Measurements from ENCODE around the gene PCBD2.
"Not testable (repeated sequence)": the region's sequence is repeated elsewhere in the genome, so short reads cannot be mapped to it uniquely, and the experiment has no call there.

PCBD2 gene

DNA sequence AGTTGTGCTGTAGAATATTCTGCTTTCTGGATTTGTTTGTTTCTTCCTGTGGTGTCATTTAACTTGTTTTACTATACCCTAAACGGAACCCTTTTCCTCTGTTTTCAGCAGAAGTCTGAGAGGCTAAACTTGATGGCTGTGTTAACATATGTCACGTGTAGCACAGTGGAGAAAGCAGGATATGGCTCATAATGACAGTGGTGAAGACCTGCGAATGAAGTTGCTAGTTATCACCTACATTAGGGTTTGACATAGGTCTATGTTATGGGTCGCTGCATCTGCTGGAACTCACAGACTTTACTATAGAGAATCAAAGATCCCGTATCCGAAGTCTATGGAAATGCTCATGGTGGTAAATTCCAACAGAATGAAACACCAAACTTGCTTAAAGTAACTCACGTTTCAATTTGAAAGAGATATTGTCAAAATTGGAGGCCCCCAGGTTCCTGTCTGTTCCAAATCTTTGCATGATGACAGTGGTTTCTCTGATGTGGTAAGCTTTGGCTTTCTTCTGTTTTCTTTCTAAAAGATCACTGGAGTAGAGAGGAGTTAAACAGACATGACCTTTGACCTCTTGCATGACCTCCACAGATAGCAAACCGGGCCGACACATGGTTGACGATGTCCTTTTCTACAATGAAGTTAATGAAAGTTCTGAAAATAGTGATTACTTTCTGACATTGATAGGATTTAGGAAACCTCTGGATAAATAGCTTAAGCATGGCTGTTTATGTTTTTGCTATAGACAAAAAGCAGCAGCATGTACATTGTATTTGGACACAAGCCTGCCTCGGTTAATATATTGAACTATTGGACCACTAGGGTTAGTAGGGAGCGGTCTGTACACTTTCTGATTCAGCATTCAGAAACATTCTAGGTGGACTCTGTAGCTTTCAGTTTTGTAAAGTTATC is 59.7 kb downstream of the PCBD2 start:
- DNase-seq, result no peak

- no peak for DNase-seq
Observed at GRCh38 chr5:134965271-134965825, 60.4 kb downstream of the PCBD2 start.

GRCh38 chr5:134967607-134968006 is 62.7 kb downstream of the PCBD2 start, which contains the start of gene CATSPER3:
Gene CATSPER3, plus strand, starts transcription at chr5:134967907. Its CDS starts 85 bp downstream, at chr5:134967992.
- no peak for DNase-seq

DNA sequence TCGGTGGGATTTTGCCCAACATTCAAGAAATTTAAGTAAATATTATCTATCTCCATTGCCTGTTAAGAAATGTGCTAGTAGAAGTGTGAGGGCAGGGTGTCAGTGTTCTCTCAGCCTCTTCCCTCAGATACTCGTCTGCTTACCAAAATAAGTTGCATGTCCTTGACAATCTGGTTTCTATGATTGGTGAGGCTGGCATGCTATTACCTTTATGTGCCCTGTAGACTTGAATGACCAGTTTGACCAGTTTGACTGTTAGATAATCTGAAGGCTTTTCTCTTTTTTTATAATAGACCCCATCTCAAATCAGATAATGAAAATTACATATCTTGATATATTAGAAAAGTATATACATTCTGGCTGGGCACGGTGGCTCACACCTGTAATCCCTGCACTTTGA is 63.1 kb downstream of the PCBD2 start:
- no peak for DNase-seq

DNA sequence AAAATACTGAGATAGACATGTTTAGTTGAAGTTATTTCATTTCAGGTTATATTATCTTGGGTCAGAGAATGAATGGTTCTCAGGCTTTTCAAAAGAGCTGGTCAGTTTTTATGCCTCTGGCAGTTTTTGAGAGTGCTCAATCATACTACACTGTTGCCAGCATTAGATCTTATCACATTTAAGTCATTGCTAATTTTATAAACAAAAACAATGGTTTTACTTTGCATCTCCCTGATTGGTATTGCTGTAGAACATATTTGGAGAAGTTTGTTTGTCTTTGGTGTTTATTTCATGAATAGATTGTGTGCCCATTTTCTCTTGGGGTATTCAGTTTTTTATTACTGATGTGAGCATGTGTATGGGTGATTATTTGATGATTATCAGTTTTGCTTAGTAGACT is 64.2 kb downstream of the PCBD2 start:
- no peak for DNase-seq

DNA sequence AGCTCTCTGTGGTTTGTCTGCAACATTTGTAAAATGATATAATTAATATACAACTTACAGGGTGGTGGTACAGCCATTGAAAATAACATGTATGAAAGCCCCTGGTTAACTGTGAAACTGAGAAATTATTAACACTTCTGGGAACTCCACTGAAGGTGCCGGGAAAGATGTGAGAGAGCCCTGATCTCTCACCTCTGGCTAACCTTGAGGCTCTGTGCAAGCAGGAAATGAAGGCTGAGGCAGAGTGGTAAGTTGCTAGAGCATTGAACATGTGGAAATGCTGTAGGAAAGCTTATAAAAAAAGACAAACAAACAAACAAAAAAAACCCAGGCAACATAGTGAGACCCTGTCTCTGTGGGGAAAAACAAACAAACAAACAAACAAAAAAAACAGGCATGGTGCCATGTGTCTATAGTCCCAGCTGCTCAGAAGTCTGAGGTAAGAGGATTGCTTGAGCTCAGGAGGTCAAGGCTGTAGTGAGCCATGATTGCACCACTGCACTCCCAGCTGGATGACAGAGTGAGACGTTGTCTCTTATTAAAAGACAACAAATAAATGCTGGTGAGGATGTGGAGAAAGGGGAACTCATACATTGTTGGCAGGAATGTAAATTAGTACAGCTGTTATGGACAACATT is 70.3 kb downstream of the PCBD2 start:
- no peak for DNase-seq

DNA sequence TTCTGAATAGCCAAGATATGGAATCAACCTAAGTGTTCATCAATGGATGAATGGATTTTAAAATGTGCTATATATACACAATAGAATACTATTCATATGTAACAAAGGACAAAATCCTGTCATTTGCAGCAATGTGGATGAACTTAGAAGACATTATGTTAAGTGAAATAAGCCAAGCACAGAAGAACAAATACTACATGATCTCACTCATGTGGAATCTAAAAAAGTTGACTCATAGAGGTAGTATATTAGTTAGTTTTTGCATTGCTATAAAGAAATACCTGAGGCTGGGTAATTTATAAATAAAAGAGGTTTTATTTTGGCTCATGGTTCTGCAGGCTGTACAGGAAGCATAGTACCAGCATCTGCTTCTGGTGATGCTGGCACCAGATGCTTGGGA is 70.9 kb downstream of the PCBD2 start:
- no peak for DNase-seq

GRCh38 chr5:134976841-134977240 is 71.9 kb downstream of the PCBD2 start:
- no peak for DNase-seq

DNA sequence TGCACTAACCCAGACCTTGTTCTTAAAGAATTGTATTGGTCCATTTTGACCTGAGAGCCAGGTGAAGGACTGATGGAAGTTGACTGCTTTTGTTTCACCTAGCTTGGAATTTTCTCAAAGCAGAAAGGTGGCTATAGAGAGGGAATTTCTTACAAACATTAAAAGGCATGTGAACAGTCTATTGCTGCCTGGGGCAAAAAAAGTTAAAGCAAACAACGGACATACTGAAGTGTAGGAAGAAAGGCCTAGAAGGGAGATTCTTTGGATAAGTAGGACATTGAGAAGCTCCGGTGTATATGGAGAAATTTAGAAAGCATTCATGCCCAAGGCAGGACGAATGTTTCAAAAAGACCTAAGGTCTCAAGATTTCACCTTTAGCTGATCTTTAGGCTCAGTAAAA is 74.5 kb downstream of the PCBD2 start:
- no peak for DNase-seq

GRCh38 chr5:134982230-134982629 is 77.3 kb downstream of the PCBD2 start:
- no peak for DNase-seq

GRCh38 chr5:134989266-134989830 is 84.4 kb downstream of the PCBD2 start:
- no peak for DNase-seq

GRCh38 chr5:134990183-134990582 is 85.3 kb downstream of the PCBD2 start:
- not testable (repeated sequence) for DNase-seq

GRCh38 chr5:134992148-134992547 is 87.2 kb downstream of the PCBD2 start:
- no peak for DNase-seq

DNA sequence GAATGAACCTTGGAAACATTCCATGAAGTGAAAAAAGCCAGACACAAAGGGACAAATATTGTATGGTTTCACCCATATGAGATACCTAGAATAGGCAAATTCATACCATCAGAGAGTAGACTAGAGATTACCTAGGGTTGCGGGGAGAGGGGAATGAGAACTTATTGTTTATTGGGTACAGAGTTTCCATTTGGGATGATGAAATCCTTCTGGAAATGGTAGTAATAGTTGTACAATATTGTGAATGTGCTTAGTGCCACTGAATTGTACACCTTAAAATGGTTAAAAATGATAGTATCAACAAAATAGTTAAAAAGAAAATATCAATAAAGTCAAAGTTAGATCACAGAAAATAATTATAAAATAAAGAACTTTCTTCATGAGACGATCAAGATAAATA is 88.2 kb downstream of the PCBD2 start:
- DNase-seq, result no peak

DNA sequence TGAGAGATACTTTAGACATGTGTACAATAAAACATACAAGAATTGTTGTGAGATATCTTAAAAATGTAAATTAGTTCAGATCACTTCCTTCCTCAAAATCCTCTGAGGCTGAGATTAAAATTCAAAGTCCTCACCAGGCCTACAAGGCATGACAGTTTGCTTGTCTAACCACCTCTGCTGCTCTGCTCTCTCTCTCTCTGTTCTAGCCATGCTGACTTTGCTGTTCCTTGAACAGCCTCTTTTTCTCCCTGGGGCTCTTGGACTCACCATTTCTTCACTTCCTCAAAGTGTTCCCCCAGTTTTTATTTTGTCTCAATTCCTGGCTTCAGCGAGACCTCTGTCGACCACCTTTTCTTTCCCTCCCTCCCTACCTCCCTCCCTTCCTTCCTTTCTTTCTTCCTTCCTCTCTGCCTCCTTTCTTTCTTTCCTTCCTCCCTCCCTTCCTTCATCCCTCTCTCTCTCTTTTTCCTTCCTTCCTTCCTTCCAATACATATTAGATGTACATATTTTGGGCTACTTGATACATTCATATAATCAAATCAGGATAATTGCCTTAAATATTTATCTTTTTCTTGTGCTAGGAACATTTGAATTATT is 89.7 kb downstream of the PCBD2 start:
- DNase-seq, result no peak

DNA sequence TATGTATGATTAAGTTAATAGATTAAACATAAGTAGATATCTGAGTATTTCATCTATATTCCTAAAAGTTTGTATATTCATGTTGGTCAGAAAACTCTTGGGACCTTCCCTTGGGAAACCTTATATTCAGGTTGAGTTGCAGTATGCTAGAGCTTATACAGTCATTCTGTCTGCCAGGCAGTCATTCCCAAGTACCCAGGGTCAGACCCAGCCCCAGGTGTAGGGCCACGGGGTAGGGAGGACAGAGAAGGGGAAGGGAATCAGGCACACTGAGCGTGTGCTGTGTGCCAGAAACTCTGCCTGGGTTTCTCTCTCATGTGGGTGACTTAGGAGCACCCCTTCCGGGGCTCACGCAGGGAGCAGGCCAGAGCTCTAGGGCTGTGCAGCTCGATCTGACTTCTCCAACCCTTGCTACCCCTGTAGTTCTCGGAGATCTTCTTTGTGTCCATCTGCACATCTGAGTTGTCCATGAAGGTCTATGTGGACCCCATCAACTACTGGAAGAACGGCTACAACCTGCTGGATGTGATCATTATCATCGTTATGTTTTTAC is 91.0 kb downstream of the PCBD2 start:
- DNase-seq, result no peak

GRCh38 chr5:134997015-134997414 is 92.1 kb downstream of the PCBD2 start:
- no peak for DNase-seq

DNA sequence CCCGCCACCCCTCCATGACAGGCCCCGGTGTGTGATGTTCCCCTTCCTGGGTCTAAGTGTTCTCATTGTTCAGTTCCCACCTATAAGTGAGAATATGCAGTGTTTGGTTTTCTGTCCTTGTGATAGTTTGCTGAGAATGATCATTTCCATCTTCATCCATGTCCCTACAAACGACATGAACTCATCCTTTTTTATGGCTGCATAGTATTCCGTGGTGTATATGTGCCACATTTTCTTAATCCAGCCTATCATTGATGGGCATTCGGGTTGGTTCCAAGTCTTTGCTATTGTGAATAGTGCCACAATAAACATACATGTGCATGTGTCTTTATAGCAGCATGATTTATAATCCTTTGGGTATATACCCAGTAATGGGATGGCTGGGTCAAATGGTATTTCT is 93.1 kb downstream of the PCBD2 start:
- DNase-seq, result not testable (repeated sequence)

GRCh38 chr5:135004376-135004775 is 99.4 kb downstream of the PCBD2 start:
- no peak for DNase-seq

DNA sequence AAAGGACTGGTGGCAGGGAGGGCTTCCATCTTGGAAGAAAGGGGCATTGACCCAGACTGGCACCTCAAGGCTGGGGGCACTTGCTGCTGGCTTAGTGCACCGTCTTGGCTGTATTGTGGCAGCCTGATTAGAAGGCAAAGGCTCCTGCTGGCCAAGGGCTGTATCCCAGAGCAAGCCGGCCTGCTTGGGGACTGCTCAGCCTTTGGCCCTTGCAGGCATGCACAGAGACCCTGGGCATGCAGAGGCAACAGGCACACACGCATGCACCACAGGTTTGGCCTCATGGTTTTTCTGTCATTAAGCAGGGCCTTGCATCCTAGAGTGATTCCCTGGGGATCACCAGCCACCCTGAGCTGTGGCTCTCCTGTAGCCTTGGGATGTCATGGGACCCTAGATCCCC is 100.1 kb downstream of the PCBD2 start:
- no peak for DNase-seq

- no peak for DNase-seq
Observed at GRCh38 chr5:135007305-135007704, 102.4 kb downstream of the PCBD2 start.

GRCh38 chr5:135007749-135008363 is 102.9 kb downstream of the PCBD2 start:
- no peak for DNase-seq

Data from NCI-H1048 (cell line).